ENCODE data around the gene PYGL.

GRCh38 chr14:50922803-50923202 lies 21.5 kb downstream of the PYGL start:
- TF ChIP-seq, protein P1, sequence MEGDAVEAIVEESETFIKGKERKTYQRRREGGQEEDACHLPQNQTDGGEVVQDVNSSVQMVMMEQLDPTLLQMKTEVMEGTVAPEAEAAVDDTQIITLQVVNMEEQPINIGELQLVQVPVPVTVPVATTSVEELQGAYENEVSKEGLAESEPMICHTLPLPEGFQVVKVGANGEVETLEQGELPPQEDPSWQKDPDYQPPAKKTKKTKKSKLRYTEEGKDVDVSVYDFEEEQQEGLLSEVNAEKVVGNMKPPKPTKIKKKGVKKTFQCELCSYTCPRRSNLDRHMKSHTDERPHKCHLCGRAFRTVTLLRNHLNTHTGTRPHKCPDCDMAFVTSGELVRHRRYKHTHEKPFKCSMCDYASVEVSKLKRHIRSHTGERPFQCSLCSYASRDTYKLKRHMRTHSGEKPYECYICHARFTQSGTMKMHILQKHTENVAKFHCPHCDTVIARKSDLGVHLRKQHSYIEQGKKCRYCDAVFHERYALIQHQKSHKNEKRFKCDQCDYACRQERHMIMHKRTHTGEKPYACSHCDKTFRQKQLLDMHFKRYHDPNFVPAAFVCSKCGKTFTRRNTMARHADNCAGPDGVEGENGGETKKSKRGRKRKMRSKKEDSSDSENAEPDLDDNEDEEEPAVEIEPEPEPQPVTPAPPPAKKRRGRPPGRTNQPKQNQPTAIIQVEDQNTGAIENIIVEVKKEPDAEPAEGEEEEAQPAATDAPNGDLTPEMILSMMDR (IDR thresholded peaks at IDR 0.05): no peak
- no peak for TF ChIP-seq POLR2A (IDR thresholded peaks at IDR 0.05)
